Measurements from ENCODE around the gene SPI1. TPM values are rescaled to one million over a fixed set of nuclear protein-coding genes. Genes with fewer than 3 reads are reported as not detected.
"Not testable (repeated sequence)": the region's sequence is repeated elsewhere in the genome, so short reads cannot be mapped to it uniquely, and the experiment has no call there.

Gene SPI1
- total RNA-seq, 1 donor from 2014 or later, result not detected

- intact Hi-C loops (cut with micrococcal nuclease), result no loop called here
These were observed 49.6 kb downstream of the SPI1 start for GRCh38 chr11:47328449-47329390.

- intact Hi-C loops (cut with micrococcal nuclease), result no loop called here
These were observed 50.4 kb downstream of the SPI1 start for GRCh38 chr11:47327949-47328348.

DNA sequence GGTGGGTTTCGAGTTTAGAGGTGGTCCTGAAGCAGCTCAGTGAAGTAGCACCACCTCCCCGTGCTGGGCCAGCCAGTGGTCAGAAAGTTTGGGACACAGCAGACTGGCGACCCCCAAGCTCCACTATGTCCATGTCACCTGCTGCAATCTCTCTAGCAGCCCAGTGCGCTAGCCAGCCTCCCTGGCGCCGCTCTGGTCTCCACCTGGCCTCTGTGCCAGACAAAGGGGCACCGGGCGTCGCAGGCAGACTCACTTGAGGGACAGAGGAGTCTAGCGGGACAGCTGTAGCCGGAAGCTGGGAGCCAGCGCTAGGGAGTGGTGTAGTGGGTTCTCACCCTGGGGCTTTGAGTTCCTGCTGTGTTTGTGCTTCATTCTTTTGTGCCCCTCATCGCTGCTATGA, 51.3 kb downstream of the SPI1 start:
- intact Hi-C loops (cut with micrococcal nuclease), result no loop called here

- intact Hi-C loops (cut with micrococcal nuclease), result no loop called here
These were observed 52.1 kb downstream of the SPI1 start for GRCh38 chr11:47326198-47326597.

- intact Hi-C loops (cut with micrococcal nuclease), result no loop called here
These were observed 52.9 kb downstream of the SPI1 start for GRCh38 chr11:47325271-47326041.

DNA sequence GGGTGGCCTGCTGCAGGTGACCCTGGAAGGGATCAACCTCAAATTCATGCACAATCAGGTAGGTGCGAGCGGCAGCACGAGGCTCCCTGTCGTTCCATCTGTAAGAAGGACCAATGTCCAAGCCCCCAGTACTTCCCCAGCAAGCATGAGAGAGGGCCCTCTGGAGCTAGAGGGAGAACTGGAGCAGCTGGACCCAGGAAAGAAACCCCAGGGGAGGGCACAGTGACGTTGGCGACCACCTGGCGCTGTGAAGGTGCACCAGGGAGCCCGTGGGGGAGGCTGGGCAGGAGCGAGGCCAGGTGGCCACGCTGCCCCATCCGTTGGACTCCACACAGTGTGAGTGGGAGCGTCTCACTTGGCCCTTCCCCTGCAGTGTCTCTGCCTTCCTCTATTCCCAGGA, 53.8 kb downstream of the SPI1 start:
- intact Hi-C loops (cut with micrococcal nuclease), result no loop called here

- intact Hi-C loops (cut with micrococcal nuclease), result no loop called here
These were observed 60.2 kb downstream of the SPI1 start for GRCh38 chr11:47318166-47318565.

GRCh38 chr11:47317064-47317828, 61.1 kb downstream of the SPI1 start:
- intact Hi-C loops (cut with micrococcal nuclease), result no loop called here

GRCh38 chr11:47316501-47316900, 61.8 kb downstream of the SPI1 start:
- intact Hi-C loops (cut with micrococcal nuclease), result not testable (repeated sequence)

- intact Hi-C loops (cut with micrococcal nuclease), result no loop called here
These were observed 63.4 kb downstream of the SPI1 start for GRCh38 chr11:47314992-47315391.

- intact Hi-C loops (cut with micrococcal nuclease), result no loop called here
These were observed 70.1 kb downstream of the SPI1 start for GRCh38 chr11:47308050-47308823.

GRCh38 chr11:47306484-47306844, 71.9 kb downstream of the SPI1 start:
- intact Hi-C loops (cut with micrococcal nuclease), result no loop called here

- intact Hi-C loops (cut with micrococcal nuclease), result no loop called here
These were observed 72.4 kb downstream of the SPI1 start for GRCh38 chr11:47305734-47306483.

Other genes with a start within 250 kb of the SPI1 start
- gene ARFGAP2, start 201.7 kb downstream of the SPI1 start, total RNA-seq, result 115 and 116 TPM in 2 replicates
- 2.9 and 3.4 TPM in 2 replicates for gene PACSIN3, start 192.1 kb downstream of the SPI1 start, total RNA-seq
- 107 and 121 TPM in 2 replicates for gene DDB2, start 163.6 kb downstream of the SPI1 start, total RNA-seq
- gene ACP2, start 129.7 kb downstream of the SPI1 start, total RNA-seq, result 41.7 and 45.3 TPM in 2 replicates
- gene NR1H3, start 120.6 kb downstream of the SPI1 start, total RNA-seq, result 7.5 and 9.0 TPM in 2 replicates
- gene MADD, start 108.4 kb downstream of the SPI1 start, total RNA-seq, result 82.5 and 88.1 TPM in 2 replicates
- gene MYBPC3, start 25.8 kb downstream of the SPI1 start, total RNA-seq, result not detected in 2 replicates
- gene SLC39A13, start 30.0 kb upstream of the SPI1 start, total RNA-seq, result 26.3 and 31.0 TPM in 2 replicates
- gene PSMC3, start 47.9 kb upstream of the SPI1 start, total RNA-seq, result 159 and 168 TPM in 2 replicates
- gene RAPSN, start 70.6 kb upstream of the SPI1 start, total RNA-seq, result 0.71 and 1.4 TPM in 2 replicates
- 116 and 125 TPM in 2 replicates for gene CELF1, start 174.6 kb upstream of the SPI1 start, total RNA-seq
- gene PTPMT1, start 187.1 kb upstream of the SPI1 start, total RNA-seq, result 38.0 and 41.5 TPM in 2 replicates
- gene KBTBD4, start 200.4 kb upstream of the SPI1 start, total RNA-seq, result 21.2 and 21.3 TPM in 2 replicates
- gene NDUFS3, start 200.5 kb upstream of the SPI1 start, total RNA-seq, result 106 and 114 TPM in 2 replicates
- gene FAM180B, start 208.1 kb upstream of the SPI1 start, total RNA-seq, result 0.15 TPM in 1 of 2 replicates, not detected in the other
- gene C1QTNF4, start 215.9 kb upstream of the SPI1 start, total RNA-seq, result 0.49 and 0.68 TPM in 2 replicates